HFFc6 (cell line): Measurements from ENCODE around the gene GREB1. TPM values are rescaled to one million over a fixed set of nuclear protein-coding genes. Genes with fewer than 3 reads are reported as not detected.

Experiments
- DNase-seq: peaks from one replicate; pipeline ENCODE4 v3.0.0-alpha.2; 2018
- H3K27ac Mint-ChIP-seq: 2 replicates; pipeline ENCODE4 v1.8.0; 2020; ENCODE audit warnings: mild to moderate bottlenecking, mixed read lengths
- H3K27me3 Mint-ChIP-seq: 2 replicates; pipeline ENCODE4 v1.8.0; 2021; ENCODE audit warnings: mild to moderate bottlenecking, moderate library complexity, mixed read lengths; ENCODE audit not compliant: insufficient read depth
- H3K36me3 Mint-ChIP-seq: 2 replicates; pipeline ENCODE4 v1.8.0; 2021; ENCODE audit warnings: low read depth, mixed read lengths
- H3K4me1 Mint-ChIP-seq: 2 replicates; pipeline ENCODE4 v1.8.0; 2020; ENCODE audit warnings: low read depth, mixed read lengths
- H3K4me3 Mint-ChIP-seq: 2 replicates; pipeline ENCODE4 v1.8.0; 2020; ENCODE audit warnings: mild to moderate bottlenecking, moderate library complexity, mixed read lengths
- H3K9me3 Mint-ChIP-seq: 2 replicates; pipeline ENCODE4 v1.8.0; 2020; ENCODE audit warnings: mild to moderate bottlenecking, mixed read lengths
- CTCF ChIP-seq: fragments of 200-600 bp; sonication (generic); IDR thresholded peaks from 2 replicates; pipeline ENCODE4 v1.5.0; 2021; ENCODE audit warnings: antibody characterized with exemption, mild to moderate bottlenecking
- total RNA-seq, 6 experiments: library from RNA; stranded (reverse); fragmentation: NEBNext Ultra II Directional; extraction: Animal tissue kit (Norgen Biotek cat#: 25700); gene quantifications; 2 replicates in 1 of 6; 3 replicates in 5 of 6; pipeline ENCODE4 v1.2.3, GENCODE V29; 2021

GREB1 gene
- total RNA-seq, 6 experiments from 2014 or later = 0.07 to 0.11 (median 0.09) TPM; not detected in 3

DNA sequence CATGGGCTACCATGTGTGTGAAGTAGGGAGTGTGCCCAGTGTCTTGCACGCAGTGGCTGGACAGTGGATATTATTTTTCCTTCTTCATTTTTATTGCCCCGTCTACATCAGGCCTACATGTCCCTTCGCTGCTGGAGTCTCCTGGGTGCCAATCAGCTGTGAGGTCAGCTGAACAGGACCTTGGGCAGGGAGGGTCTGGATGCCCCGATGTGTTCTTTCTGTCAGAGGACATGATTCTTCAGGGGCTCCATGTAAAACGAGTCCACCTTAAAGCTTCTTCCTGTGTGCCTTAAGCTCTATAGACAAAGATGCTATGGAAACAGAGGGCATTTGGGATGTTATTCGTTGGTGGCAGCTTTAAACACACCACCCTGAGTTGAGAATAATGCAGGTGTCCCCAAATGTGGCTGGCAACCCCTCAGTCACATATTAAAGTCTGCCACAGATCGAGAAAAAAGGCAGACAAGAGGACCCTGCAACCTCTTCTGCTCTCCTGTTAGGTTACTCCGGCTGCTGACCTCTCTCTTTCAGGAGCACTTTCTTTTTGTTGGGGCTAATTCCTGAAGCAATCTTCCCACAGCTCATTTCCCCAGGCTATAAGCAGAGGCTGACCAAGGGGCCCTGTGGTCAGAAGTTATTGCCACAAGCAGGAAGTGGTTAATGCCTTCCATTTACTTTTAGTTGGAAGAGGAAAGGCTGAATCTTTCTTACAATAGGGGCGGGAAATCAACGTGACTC is 20.0 kb downstream of the GREB1 start:
- Mint-ChIP-seq H3K4me3 (peak overlapping the region; percentile 8; the same call in 1 of the 2 replicates), H3K9me3 (peaks cover 4% of the 10 kb centered on the region; the same call in 1 of the 2 replicates), H3K4me1 (peaks cover 11% of the 10 kb centered on the region), H3K36me3 (no peaks in the 10 kb centered on the region; the same call in 1 of the 2 replicates), H3K27ac (no peak overlapping the region), H3K27me3 (peaks cover 57% of the 10 kb centered on the region)
- peak; percentile 67 for DNase-seq
- no peak for TF ChIP-seq CTCF

- Mint-ChIP-seq H3K4me3 (peak overlapping the region; percentile 8; the same call in 1 of the 2 replicates), H3K27me3 (peaks cover 62% of the 10 kb centered on the region)
Observed at GRCh38 chr2:11554399-11554716, 20.5 kb downstream of the GREB1 start.

DNA sequence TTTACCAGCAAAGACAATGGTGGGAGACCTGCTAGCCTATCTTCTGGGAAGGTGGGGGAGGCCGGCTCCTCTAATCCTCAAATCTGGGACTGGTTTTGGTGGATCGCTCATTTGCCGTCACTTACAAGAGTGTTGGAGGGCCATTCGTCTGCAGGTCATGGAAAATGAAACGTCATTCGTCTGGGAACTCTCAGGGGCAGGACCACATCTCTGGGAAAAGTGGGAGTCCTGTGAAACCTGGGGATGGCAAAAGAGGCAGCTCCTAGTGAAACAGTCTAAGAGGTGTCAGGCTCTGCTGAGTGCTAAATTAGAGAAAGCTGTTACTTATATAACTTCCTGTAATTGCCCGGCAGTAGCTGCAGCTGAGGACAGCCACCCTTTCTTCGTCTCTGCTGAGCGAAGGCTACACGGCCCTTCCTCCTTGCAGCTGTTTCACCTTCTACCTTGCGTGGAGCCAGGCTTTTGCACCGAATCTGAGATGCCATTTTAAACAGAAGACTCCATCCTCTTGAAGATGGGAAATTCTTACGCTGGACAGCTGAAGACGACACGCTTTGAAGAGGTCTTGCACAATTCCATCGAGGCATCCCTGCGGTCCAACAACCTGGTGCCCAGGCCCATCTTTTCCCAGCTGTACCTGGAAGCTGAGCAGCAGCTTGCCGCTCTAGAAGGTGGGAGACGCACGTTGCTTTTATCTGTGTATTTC is 22.4 kb downstream of the GREB1 start:
- H3K4me1 Mint-ChIP-seq = peaks cover 11% of the 10 kb centered on the region
- H3K27ac Mint-ChIP-seq = no peak overlapping the region
- H3K36me3 Mint-ChIP-seq = no peaks in the 10 kb centered on the region
- H3K27me3 Mint-ChIP-seq = peaks cover 71% of the 10 kb centered on the region
- no peaks in the 10 kb centered on the region for H3K9me3 Mint-ChIP-seq
- no peak overlapping the region for H3K4me3 Mint-ChIP-seq
- no peak for TF ChIP-seq CTCF
- DNase-seq = no peak

More at GRCh38 chr2:11554399-11554716, 20.5 kb downstream of the GREB1 start:
- no peak for DNase-seq
- Mint-ChIP-seq H3K4me1 (peaks cover 11% of the 10 kb centered on the region), H3K9me3 (peaks cover 4% of the 10 kb centered on the region; the same call in 1 of the 2 replicates), H3K27ac (no peak overlapping the region), H3K36me3 (no peaks in the 10 kb centered on the region; the same call in 1 of the 2 replicates)
- TF ChIP-seq CTCF = no peak

DNA sequence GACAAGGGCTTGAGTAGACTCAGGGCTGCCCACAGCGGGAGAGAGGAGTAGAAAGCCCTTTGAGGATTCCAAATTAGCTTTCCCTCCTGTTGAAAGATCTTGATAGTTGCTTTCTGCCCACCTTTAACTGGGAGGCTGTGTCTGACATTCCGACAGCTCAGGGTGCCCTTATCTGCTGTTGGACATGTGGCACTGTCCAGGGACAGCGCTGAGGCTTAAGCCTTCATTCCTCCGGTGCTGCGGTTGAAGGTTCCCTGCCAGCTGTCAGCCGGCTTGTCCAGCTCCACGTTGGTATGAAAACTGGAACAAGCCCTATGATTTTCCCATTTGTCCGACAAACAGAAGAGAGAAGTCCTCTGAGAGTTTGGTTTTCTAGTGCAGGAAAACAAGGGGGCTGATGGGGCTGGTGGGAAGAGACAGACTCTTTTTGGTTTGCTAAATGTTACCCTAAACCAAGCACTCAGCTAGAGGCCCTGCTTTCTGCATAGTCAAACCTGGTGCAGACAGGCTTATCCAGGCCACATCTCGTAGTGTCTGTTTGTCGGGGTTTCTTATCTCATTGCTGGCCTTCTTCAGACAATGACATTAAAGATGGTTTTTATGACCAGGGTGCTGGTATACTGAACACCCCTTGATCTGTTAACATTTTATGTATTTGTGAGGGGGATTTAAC is 24.5 kb downstream of the GREB1 start:
- Mint-ChIP-seq H3K36me3 (no peaks in the 10 kb centered on the region), H3K27me3 (peaks cover 65% of the 10 kb centered on the region), H3K4me1 (peaks cover 11% of the 10 kb centered on the region), H3K9me3 (no peaks in the 10 kb centered on the region), H3K4me3 (no peak overlapping the region), H3K27ac (no peak overlapping the region)
- no peak for TF ChIP-seq CTCF
- no peak for DNase-seq

DNA sequence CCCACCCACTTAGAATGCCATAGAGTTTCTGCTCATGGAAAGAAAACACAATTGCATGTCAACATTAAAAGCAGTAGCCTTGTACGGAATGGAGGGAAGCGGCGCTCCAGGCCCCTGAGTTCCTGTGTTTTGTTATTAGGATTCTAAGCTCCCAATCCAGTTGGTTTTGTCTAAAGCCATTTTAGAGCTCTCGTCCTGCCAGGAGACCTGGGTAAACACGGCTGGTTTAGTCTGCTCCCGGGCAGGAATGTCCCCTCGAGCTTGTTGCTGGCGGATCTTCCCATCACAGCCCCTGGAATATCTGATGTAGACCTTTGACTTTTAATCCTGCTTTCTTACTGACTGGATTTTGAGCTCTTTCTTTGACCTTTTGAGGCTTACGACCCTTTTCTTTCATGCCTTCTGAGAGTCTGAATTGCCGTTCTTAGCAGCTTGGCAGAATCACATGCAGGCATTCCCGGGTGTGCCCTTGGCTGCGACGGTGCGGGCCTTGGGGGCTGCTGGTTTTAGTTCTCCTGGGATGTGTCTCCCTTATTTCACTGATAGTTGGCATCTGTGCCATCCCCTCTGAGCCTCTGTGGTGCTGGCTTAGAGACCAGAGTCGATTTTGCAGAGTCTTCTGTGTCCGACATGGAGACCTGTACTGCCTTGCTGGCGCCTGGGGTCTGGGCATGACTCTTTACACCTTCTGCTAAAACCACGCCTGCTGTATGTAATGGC is 25.4 kb downstream of the GREB1 start:
- no peak for TF ChIP-seq CTCF
- no peaks in the 10 kb centered on the region for H3K9me3 Mint-ChIP-seq
- peaks cover 11% of the 10 kb centered on the region for H3K4me1 Mint-ChIP-seq
- no peak for DNase-seq
- no peak overlapping the region for H3K4me3 Mint-ChIP-seq
- H3K36me3 Mint-ChIP-seq = no peaks in the 10 kb centered on the region
- no peak overlapping the region for H3K27ac Mint-ChIP-seq
- peaks cover 70% of the 10 kb centered on the region for H3K27me3 Mint-ChIP-seq
